Nephron (organoid): Measurements from ENCODE around the gene MMEL1.

Experiments
- H3K27ac Mint-ChIP-seq, 3 experiments: 2 replicates each; pipeline ENCODE4 v1.8.0; 2020; ENCODE audit warnings: mixed read lengths in 3 of 3, mild to moderate bottlenecking in 2 of 3, moderate library complexity in 1 of 3
- H3K27me3 Mint-ChIP-seq: 2 replicates; pipeline ENCODE4 v1.8.0; 2021; ENCODE audit warnings: low read depth, mild to moderate bottlenecking, moderate library complexity, mixed read lengths
- H3K36me3 Mint-ChIP-seq: 2 replicates; pipeline ENCODE4 v1.8.0; 2020; ENCODE audit warnings: low read depth, mixed read lengths
- H3K4me1 Mint-ChIP-seq: 2 replicates; pipeline ENCODE4 v1.8.0; 2020; ENCODE audit warnings: mixed read lengths
- H3K4me3 Mint-ChIP-seq, 3 experiments: 2 replicates each; pipeline ENCODE4 v1.8.0; 2020; ENCODE audit warnings: mild to moderate bottlenecking in 3 of 3, mixed read lengths in 3 of 3, moderate library complexity in 2 of 3
- H3K9me3 Mint-ChIP-seq: 2 replicates; pipeline ENCODE4 v1.8.0; 2020; ENCODE audit warnings: mixed read lengths
- TF ChIP-seq, protein P1 (sequence below), 3 experiments: fragments of 200-600 bp; sonication (generic); IDR thresholded peaks; one replicate each; pipeline ENCODE4 v1.5.0; 2021; ENCODE audit warnings: antibody characterized with exemption in 3 of 3; ENCODE audit not compliant: unreplicated experiment in 3 of 3

Gene MMEL1

DNA sequence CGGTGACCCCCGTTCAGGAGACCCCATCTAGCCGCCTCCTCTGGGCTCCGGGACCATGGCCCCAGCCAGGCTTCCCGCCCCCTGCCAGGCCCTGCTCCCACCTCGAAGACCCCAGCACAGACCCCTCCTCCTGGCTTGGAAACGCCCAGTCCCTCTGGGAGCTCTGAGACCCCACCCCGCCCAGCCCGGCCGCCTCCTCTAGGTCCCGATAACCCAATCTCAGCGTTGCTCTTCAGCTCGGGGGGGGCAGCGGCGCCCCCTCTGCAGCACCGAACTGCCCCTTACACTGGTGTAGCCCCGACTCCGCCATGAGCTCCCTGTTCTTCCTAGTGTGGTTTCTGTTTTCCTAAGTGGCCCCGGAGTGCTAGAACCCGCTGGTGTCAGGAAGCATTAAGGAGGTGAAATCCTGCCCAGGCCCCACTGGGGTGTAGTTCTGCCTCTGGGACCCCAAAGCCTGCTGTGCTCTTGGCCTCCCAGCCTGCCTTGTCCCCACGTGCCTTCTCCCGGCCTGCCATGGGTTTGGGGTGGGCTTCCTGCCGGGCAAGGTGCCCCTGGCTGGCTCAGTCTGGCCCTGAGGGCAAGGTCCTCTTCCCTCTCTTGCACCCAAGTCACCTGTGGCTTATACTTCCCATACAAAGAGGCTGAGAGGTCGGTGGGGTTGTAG, 10.7 kb upstream of the MMEL1 start:
- H3K9me3 Mint-ChIP-seq: peaks cover 17% of the 10 kb centered on the region
- H3K4me1 Mint-ChIP-seq: peaks cover 5% of the 10 kb centered on the region
- TF ChIP-seq, protein P1, sequence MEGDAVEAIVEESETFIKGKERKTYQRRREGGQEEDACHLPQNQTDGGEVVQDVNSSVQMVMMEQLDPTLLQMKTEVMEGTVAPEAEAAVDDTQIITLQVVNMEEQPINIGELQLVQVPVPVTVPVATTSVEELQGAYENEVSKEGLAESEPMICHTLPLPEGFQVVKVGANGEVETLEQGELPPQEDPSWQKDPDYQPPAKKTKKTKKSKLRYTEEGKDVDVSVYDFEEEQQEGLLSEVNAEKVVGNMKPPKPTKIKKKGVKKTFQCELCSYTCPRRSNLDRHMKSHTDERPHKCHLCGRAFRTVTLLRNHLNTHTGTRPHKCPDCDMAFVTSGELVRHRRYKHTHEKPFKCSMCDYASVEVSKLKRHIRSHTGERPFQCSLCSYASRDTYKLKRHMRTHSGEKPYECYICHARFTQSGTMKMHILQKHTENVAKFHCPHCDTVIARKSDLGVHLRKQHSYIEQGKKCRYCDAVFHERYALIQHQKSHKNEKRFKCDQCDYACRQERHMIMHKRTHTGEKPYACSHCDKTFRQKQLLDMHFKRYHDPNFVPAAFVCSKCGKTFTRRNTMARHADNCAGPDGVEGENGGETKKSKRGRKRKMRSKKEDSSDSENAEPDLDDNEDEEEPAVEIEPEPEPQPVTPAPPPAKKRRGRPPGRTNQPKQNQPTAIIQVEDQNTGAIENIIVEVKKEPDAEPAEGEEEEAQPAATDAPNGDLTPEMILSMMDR (IDR thresholded peaks at IDR 0.05; ENCODE audit: unreplicated experiment in 3 of 3): no peak
- peak overlapping the region in 1 of 3 experiments; percentile 64 for H3K27ac Mint-ChIP-seq
- peaks cover 4% of the 10 kb centered on the region for H3K36me3 Mint-ChIP-seq
- H3K27me3 Mint-ChIP-seq: peaks cover 8% of the 10 kb centered on the region
- H3K4me3 Mint-ChIP-seq: peak overlapping the region; percentile 84 to 87 (median 85)

DNA sequence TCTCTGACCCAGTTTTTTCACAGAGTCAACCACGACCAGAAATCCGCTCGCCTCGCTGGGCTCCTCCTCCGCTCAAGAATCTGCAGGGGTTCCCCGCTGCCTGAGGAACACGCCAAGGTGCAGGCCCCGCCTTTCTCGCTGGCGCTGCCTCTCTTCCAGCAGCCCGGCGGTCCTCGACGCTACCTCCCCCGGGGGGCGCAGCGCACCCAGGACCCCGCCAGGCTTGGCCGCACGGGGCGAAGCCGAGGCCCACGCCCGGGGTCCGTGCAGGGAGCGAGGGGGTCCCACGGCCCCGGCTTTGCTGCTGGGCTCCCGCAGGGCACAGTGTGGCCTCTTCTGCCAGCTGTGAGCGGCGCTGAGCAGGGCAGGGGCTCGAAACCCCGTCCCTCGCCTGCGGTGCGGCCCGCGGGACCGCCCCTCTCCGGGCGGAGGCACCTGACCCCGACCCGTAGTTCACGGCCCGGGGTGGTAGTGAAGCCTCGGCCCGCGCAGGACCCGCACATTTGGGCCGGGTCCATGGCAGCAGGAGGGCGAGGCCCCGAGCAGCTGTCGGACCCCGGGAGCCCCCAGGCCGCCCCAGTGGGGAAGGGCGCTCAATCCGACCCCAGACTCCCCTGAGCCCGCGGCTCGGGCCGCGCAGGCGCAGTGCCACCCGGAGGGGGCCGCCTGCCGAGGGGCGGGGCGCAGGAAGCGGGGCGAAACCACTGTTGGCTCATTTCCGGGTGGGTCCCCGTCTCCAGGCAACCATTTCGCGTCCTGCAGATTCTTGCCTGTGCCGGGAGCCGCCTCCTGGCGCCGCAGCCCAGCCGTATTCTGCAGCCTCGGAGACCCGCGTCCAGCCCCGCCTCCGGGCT, 10.0 kb upstream of the MMEL1 start:
- TF ChIP-seq, protein P1 (IDR thresholded peaks at IDR 0.05; ENCODE audit: unreplicated experiment in 3 of 3): no peak
- peaks cover 12% of the 10 kb centered on the region for H3K27me3 Mint-ChIP-seq
- H3K4me1 Mint-ChIP-seq: peaks cover 5% of the 10 kb centered on the region
- peaks cover 13% of the 10 kb centered on the region for H3K9me3 Mint-ChIP-seq
- peak overlapping the region; percentile 89 to 91 (median 89) for H3K4me3 Mint-ChIP-seq
- peak overlapping the region in 2 of 3 experiments; percentile 55 to 76 for H3K27ac Mint-ChIP-seq
- peaks cover 2% of the 10 kb centered on the region for H3K36me3 Mint-ChIP-seq

DNA sequence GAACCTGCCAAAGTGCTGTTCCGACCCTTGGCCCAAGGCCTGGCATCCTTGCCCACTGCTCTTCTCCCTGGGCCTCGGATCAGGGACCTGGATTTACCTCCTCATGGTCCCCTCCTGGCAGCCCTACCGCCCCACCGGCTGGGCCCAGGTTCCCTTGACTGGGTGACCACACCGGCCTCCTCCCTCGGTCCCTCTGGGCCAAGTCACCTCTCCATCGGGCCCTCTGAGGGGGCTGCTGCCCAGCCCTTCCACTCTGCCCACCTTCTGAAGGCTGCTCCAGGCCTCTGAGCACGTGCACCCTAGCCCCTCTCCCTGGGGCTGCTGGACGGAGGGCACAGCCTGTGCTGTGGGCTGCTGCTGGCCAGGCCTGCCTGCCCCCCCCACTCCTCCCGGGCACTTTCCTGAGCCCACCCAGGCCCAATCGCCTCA, 9.3 kb upstream of the MMEL1 start:
- H3K36me3 Mint-ChIP-seq: no peaks in the 10 kb centered on the region
- peaks cover 17% of the 10 kb centered on the region for H3K27me3 Mint-ChIP-seq
- peak overlapping the region; percentile 89 to 91 (median 89) for H3K4me3 Mint-ChIP-seq
- H3K9me3 Mint-ChIP-seq: peaks cover 14% of the 10 kb centered on the region
- TF ChIP-seq, protein P1 (IDR thresholded peaks at IDR 0.05; ENCODE audit: unreplicated experiment in 3 of 3): no peak
- peaks cover 5% of the 10 kb centered on the region for H3K4me1 Mint-ChIP-seq
- H3K27ac Mint-ChIP-seq: peak overlapping the region in 2 of 3 experiments; percentile 55 to 76

DNA sequence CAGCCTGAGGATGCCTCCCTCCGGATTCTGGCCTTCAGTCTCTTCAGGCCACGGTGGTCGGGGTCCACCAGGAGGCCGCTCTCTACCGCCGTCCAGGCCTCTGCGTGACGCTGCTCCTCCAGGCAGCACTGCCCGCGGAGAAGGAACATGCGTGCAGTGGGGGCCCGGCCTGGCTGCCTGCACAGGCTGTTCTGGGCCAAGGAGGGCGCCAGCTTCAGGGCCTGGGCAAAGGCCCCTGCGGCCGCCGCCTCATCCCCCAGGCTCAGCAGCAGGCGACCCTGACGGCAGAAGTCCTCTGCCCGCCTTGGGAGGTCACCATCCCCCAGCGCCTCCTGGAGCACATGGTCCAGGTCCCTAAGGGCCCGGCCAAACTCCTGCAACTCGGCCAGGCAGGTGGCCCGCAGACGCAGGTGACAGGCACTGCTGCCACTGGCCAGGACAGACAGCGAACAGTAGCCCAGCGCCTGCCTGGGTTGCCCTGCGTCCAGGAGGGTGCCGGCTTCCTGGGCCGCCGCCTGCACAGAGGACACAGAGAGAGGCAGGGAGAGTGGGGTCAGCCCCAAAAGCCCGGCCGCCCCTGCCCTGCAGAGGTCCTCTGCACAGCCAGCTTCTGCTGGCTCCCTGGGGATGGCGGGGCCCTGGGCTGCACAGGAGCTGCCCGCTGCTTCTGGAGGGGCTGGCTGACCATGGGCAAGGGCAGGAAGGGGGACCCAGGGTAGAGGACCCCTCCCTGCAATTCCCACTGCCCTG, 8.7 kb upstream of the MMEL1 start:
- Mint-ChIP-seq H3K36me3 (no peaks in the 10 kb centered on the region), H3K27me3 (peaks cover 23% of the 10 kb centered on the region), H3K4me3 (peak overlapping the region in 2 of 3 experiments; percentile 42 to 89), H3K27ac (no peak overlapping the region), H3K4me1 (peaks cover 5% of the 10 kb centered on the region), H3K9me3 (peaks cover 9% of the 10 kb centered on the region)
- TF ChIP-seq, protein P1 (IDR thresholded peaks at IDR 0.05; ENCODE audit: unreplicated experiment in 3 of 3): no peak

DNA sequence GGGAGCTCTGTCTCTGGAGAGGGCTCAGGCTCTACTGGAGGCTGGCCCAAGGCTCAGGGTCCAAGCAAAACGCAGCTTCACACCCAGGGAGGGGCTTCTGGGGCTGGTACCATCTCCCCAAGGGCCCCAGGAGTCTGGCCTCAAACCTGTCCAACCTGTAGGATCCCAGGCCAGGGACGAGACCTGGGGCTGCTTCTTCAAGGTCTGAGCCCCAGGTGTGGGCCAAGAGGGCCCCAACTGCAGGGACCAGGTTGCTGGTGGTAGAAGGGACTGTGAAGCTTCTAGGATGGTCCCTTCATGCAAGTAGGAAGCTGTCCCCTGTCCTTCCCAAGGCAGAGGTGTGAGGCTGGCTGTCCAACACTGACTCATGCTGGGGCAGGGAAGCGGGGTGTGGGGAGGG, 7.8 kb upstream of the MMEL1 start:
- Mint-ChIP-seq H3K9me3 (peaks cover 8% of the 10 kb centered on the region), H3K27ac (no peak overlapping the region), H3K4me1 (peaks cover 5% of the 10 kb centered on the region), H3K36me3 (no peaks in the 10 kb centered on the region), H3K27me3 (peaks cover 28% of the 10 kb centered on the region), H3K4me3 (peak overlapping the region in 2 of 3 experiments; percentile 28 to 35)
- TF ChIP-seq, protein P1 (IDR thresholded peaks at IDR 0.05; ENCODE audit: unreplicated experiment in 3 of 3): no peak
